Stimulated activated CD4-positive, alpha-beta T cell treated with anti-CD3 and anti-CD28 coated beads, Interleukin-1b, Interleukin-23, amount 100 ng/mL, for 1 hour (primary cell): Measurements from ENCODE around the gene MAPKBP1.

ENCODE experiments used
- DNase-seq, 2 donors: peaks; one replicate each; pipeline ENCODE4 v3.0.0-alpha.2; 2020; ENCODE audit warnings: low read depth in 2 of 2

The MAPKBP1 gene

DNA sequence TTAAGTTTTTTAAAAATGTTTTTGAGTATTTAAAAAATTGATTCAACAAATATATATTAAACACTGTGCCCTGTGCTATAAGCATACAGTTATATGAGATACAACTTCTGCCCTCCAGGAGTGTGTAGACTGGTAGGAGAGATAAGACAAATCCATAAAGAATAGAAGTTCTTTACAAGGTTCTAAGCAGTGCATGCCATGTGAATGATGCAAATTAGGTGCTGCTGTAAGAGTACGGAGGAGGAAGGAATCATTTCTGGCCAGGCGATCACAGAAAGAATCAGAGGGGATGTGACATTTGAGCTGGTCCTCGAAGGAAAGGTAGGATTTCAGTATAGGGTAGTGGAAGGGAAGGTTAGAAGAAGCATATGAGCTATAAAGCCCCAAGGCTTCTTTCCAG is 14.0 kb downstream of the MAPKBP1 start:
- no peak for DNase-seq

DNA sequence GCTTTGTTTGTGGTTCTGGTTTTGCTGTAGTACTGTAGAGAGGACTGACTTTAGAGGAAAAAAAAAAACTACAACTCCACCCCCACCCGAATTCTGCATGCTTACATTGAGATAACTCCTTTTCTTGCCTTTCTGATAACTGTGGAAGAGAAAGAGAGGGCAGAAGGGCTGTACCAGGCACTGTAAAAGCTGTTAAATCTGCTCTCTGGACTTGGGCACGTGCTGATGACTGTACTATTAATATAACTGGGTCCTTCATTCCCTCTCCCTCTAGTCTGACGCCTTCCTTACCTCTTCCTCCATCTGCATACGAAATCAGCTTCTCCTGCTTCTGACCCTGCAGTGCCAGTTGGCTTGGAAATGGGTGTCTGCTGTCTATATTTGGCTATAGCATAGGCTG is 15.0 kb downstream of the MAPKBP1 start:
- DNase-seq: no peak

DNA sequence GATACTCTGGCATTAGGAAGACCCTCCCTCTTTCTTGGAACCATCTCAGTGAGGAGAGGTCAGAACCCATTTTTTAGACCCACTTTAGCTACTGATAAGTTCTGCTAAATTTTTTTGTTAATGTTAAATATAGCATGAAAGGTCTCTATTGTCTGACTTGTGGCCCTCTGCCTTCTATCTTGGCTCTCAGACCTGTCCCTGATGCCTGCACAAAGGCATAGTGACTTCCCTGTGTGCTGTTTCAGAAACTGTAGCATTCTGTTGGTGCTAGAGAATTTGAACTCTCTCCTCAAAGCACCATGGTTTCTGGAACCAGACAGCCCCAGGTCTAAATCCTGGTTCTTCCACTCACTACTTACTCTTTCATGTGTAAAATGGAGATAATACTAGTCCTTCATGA is 15.4 kb downstream of the MAPKBP1 start:
- no peak for DNase-seq

DNA sequence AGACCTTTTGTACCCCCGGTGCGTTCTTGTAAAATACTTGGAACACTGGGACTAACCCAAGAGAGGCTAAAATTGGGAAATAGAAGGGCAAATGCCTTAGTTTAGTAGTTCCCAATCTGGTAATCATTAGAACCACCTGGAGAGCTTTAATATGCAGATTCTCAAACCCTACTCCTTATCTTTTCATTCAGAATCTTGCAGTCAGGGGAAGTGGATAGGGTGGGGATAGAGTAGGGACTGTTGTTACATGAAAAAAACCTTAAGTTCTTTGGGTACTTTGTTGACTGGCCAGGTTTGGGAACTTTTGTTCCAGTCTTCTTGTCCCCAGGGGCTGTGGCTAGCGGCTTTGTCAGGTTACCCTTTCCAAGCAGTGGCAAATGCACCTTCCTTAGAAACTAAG is 15.9 kb downstream of the MAPKBP1 start:
- no peak for DNase-seq

DNA sequence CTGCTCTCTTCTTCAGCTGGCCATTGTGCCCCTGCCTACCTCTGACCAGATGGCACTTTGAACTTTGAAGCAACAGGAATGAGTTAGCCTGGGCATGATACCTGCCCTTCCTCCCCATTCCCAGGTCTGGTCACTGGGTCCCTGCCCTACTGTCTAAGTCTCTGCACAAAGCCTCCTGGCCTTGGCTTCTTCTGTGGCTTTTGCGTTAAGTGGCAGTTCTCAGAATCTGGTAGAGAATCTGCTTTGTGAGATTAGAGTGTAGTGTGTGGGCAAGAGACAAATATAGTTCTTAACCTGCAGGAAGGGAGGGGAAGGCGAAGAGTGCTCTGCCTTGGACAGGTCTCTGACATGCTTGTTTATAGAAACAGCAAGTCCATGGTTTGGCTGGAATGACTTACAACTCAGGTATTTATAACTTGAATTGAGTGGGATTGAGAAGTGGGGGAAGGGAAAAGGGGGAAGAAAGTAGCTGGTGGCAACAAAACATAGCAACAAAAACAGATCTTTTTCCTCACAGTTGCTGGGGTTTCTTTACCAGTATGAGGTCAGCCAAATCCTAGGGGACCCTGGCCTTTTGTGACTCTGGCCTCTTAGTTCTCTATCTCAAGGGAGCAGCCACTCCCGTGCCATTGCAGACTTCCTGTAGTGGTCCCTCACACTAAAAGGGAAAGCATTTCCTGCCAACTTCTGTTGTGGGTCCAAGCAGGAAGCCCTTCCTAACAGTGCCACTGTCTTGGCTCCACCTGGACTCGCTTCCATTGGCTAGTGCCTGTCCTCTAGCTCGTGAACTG is 16.7 kb downstream of the MAPKBP1 start:
- DNase-seq: no peak

DNA sequence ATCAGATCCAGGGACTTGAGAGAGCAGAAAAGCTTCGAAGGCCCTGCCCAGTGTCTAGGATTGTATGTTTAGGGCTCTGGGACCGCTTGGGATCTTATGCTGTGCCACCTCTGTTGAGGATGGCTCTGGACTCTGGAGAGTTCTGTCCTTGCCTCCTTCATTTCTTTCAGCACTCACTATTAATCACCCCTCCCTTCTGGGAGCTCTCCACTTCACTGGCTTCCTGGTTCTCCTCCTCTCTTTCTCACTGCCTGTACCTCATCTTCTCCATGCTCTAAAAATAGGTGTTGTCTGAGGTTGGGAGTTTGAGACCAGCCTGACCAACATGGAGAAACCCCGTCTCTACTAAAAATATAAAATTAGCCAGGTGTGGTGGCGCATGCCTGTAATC is 17.3 kb downstream of the MAPKBP1 start:
- no peak for DNase-seq

DNA sequence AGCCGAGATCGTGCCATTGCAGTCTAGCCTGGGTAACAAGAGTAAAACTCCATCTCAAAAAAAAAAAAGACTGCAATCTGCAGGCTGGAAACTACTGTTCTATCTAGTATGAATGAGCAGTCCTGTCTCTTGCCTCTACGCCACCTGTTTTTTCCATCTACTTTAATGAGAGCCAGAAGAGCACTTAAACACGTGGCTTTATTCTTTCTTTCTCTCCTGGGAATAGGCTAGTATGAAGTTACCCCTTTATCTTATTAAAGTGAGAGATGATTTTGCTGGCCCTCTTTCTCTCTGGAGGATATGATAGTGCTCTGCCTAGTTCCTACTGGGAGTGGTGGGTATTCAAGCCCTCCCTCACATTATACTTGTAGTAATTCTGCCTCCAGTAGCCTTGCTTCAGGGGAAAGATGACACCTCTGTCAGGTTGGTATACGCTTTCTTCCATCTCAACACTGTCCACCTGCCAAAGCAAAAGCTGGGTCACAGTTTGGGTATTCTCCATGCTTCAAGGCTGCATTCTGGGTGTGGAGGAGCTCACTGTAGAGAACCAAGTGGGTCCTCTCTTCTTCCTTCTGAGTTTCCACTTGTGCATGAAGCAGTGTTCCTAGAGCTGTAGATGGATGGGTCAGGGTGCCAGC is 17.8 kb downstream of the MAPKBP1 start:
- no peak for DNase-seq

DNA sequence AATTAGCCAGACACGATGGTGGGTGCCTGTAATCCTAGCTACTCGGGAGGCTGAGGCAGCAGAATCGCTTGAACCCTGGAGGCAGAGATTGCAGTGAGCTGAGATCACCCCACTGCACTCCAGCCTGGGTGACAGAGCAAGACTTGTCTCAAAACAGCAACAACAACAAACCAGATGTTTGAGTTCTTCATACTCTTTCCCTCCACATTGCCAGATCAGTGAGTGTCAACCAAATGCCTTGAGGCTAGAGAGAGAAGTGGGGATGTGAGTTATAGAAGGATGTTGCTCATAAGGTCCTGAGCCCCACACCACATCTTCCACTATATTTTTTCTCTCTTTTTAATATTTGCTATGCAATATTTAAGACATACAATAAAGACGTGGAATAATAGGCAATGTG is 19.8 kb downstream of the MAPKBP1 start:
- no peak for DNase-seq

DNA sequence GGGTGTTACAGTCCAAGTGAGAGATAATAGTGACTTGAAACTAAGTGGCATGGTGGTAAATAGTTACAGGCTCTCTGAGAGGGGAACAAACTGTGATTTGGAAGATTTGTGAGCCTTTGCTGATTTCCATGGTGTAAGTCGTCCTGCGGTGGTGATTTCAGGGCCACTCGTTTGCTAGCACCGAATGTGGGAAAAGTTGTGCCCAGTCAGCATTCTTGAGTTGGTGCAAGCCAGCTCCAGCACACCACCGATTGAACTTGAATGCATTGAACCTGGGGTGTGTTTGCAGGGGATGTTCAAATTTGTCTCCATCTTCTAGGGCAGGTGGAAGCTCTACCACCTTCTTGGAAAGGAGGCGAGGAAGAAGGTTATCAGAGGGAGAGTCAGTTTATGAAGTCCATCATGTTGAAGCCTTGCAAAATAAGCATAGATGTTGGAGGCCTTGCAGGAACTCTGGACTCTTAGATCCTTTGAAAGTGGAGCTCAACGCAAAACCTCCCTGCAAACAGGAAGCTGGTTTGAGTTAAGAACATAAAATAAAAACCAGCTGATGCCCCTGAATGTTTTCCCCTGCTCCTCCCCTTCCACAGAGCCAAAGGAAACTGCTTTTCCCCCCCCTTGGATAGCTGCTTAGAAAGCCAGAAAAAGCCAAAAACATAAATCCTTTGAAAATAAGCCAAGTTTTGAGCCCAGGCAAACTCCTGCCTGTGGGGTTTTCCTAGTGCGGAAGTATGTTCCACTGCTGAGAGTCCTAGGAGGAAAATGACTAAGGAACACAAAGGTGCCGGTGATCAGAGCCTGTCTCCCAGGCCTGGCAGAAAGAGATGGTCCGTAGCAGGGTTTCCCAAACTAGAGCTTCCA is 21.9 kb downstream of the MAPKBP1 start:
- no peak for DNase-seq

DNA sequence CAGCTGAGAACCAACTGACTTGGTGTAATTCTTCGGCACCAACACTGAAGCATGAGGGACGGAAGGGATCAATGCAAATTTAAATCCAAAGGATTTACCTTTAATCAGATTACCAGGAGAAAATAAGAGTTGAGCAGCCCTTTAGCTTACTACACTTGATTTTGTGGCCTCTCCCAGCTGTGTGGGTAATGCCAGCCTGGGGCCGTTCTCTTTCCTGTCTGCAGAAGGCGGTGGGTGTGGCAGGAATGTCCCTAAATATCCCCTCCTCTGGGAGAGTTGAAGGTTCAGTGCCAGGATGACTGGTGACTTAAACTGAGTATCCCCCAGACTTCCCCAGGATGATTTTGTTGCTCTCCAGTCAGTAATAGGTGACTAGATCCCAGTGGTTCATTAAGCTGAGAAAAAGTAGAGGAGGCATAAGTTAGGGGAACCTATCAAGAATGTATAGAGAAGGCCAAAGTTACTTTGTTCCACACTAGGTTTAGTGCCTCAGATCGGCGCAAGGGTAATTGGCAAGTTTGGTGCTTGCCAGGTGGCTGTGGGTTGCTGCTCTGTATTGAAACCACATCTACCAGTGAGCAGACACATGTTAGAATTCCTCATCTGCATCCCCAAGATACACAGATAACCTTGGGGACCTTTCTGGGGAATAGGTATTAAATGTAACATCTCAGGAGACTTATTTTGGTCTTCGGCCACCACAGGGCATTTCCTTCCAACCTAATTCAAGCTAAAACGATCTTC is 23.1 kb downstream of the MAPKBP1 start:
- no peak for DNase-seq

DNA sequence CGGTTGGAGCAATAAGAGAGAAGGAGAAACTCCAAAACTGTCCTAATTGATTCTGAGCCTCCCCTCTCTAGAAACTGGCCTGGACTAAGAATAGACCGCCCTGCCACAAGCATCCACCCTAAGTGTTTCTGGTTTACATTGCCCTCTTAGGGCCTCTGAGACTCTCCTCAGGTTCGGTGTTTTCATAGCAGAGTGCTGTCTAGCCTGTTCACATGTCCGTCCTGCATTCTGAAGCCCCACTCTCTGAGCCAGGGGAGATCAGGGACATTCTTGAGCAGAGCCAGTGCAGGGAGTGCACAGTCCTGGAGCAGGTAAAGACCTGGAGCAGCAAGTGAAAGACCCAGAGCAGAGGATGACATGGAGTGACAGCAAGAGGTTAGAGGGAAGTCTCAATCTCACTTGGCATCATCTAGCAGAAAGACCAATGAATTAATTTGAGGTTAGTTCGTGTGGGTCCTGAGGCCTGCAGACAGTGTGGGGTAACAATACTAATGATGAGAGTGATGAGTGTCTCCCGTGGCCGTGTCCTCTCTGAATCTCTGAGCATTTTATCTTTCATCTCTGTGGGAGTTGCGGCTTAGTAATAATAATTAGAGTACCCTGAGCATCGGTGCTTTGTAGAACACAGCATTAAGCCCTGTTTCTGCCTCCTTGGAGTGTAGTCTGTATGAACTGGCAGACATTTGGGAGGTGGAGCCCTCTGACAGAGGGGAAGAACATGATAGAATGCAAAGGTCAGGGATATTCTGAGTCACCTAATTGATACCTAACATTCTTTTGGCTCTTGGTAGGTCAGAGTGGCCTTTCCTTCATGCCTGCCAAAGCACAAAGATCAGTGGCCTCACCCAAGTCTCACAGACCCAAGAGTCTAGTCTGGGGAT is 24.6 kb downstream of the MAPKBP1 start:
- DNase-seq: no peak

DNA sequence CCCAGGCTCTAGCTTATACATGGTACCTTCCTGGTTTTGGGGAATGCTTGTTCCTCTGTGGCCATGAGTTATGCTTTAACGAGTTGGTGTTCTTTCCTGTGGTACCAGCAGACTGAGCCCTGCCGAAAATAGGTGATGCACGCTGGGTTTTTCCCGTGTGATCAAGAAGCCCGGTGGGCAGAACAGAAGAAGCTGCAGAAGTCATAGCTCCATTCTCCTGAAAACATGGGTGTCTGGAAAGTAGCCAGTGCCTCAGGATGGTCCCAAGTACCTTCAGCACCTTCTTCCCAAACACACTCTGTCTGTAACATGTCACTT is 25.2 kb downstream of the MAPKBP1 start:
- DNase-seq: no peak

DNA sequence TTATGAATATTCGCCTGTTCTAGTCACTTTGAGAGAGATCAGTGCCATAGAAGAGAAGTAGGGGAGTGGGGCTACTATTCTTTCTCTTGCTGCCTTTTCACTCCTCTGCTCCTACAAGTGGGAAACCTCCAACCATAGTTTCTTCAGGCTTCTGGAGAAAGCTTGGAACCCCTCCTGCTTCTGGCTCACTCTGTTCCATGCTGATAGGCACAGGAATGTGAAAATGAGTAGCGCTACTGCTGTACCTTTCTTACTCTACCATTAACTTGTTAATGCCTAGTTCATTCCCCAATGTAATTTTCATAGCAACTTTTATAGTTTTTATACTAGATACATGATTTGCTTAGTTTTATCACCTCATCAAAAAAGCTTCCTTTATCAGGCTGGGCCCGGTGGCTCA is 26.9 kb downstream of the MAPKBP1 start:
- DNase-seq: no peak

DNA sequence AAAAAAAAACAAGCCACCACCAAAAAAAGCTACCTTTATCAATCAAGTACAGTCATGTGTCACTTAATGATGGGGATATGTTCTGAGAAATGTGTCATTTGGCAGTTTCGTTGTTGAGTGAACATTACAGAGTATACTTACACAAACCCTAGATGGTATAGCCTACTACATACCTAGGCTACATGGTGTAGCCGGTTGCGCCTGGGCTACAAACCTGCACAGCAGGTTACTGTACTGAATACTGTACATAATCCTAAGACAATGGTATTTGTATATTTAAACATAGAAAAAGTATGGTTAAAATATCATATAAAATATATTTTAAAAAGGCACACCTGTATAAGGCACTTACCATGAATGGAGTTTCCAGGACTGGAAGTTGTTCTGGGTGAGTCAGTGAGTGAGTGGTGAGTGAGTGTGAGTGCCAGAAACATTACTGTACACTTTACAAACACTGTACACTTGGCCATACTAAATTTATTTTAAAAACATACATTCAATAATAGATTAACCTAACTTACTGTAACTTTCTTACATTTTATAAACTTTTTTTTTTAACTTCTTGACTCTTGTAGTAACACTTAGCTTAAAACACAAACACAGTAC is 27.7 kb downstream of the MAPKBP1 start:
- DNase-seq: no peak

DNA sequence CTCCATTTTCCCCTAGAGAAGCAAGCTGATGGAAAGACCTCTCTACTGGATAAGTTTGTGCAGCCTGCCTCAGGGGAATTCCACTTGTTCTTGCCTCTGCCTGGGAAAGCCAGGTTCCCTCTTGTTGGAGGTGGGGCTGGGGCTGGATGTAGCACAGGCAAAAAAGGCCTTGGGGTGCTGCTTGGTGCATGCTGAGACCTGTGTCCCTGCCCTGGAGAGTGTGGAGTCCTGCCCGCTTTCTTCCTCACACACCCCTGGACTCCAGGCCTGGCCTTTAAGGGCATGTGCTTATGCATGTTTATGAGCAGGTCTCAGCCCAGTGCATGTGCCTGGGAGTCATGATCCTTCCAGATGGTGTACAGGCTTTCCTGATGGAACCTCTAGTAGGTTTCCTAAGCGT is 30.1 kb downstream of the MAPKBP1 start:
- DNase-seq: no peak

DNA sequence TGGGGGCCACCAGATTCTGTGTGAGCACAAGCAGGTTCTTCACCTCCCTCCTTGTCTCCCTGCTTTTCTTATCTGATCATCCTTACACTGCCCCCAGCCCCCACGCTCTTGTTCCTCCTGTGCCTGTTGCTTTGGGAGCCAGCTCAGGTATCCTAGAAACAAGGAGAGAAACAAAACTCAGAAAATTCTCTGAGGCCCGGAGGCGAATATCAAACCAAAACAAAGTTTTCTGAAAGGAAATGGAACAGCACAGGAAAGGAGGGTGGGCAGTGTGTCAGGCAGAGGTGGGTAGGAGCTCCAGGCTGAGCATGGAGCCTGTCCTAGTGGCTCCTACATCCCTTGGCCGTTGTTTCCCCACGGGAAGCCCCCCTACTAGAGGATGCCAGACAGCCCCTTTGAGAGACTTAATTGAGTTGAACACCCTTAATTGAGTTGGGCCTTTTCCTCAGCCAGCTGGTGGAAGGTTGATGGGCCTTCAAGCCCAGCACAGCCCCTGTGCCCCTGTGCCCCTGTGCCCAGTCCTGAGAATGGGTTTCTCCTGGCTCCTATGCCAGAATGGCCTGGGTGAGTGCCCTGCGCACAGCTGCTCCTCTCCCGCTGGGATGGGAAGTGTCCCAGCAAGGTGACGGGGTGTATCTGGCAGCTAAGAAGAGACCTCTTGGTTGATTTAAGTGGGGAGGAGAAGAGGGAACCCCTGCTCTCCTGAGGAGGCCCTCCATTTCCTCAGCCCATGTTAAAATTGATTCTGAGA is 30.8 kb downstream of the MAPKBP1 start:
- DNase-seq: no peak

DNA sequence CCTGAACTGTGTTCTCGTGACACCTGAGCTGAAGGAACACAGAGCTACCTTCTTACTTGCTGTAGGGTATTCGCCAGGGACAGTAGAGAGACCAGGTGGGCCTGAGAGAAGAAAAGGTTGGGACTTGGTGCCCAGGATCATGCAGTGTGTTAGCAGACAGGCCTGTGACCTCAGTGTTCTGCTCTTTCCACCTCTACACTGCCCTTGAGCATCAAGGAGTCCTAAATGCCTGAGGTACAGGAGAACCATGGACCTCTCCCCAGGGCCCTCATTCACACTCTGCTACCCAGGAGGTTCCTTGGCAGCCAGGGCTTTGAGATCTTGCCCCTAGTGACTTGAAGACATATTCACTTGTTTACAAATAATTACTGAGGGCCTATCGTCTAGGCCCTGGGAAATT is 31.4 kb downstream of the MAPKBP1 start:
- DNase-seq: no peak

DNA sequence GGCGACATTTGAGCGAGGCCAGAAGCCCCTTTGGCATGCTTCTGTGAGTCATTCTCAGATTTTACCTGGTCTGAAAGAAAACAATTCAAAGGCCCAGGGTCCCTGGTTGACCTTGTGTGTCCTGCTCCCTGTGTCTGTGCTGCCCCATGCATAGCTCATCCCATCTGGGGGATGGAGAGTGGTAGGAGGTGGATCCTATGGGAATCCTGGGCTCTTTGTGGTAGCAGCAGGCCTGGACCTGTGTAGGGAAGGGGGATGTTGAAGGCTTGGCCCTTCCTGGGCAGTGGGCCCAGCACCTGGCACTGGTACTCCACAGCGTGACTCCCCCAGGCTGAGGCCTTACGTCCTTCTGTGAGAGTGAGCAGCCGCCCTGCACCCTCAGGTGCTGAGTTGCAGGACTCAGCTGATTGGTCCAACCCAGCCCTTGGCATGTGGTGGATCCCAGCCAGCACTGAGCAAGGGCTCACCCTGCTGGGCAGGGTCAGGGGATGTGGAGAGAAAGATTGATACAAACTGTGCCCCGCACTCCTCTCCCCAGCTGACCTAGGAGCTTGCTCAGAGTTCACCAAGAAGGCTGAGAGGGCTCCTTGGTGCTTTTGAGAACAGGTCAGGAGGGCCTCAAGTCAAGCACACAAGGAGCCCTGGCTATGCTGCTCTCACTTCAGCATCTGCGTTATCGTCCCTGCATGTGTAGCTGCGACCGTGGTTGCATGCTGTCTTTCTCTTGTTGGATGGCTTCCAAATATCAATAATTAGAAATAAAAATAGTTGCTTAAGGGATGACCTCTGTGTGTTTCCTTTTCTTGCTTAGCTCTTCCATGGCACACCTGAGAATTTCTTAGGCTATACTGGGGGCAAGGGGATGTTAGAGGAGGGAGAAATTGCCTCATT is 32.3 kb downstream of the MAPKBP1 start:
- DNase-seq: no peak

DNA sequence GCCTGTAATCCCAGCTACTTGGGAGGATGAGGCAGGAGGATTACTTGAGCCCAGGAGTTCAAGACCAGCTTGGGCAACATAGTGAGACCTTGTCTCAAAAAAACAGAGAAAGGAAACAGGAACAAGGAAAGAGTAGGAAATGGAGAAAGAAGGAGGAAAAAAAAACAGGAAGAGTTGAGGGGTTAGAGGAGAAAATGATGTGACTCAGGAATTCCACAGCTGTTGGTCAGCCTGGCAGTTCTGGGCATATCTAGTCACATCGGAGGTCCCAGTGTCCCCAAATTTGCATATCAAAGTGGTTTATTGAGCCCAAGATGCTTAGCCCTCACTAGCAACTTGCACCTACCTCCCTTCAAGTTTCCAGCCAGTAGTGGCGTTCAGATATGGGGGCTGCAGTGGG is 34.8 kb downstream of the MAPKBP1 start:
- no peak for DNase-seq
